GM21786 (cell line): ENCODE data around the gene CFAP119.
"Not testable (repeated sequence)": the region's sequence is repeated elsewhere in the genome, so short reads cannot be mapped to it uniquely, and the experiment has no call there.

Experiments used
- ATAC-seq: cut with Tn5 transposase; IDR thresholded peaks from one replicate; pipeline ENCODE4 v1.9.1; 2021; ENCODE audit not compliant: unreplicated experiment

The CFAP119 gene

GRCh38 chr16:30761928-30762902, at the start of gene CFAP119, which contains the start of gene RNF40:
Gene CFAP119 (minus strand): TSS chr16:30762062. CDS start chr16:30761748, 314 bp downstream.
Gene RNF40 (plus strand): TSS chr16:30762322. CDS start chr16:30762546, 224 bp downstream.
- peak; percentile 86 for ATAC-seq

GRCh38 chr16:30809675-30810074, 47.8 kb upstream of the CFAP119 start:
- ATAC-seq, result not testable (repeated sequence)

- not testable (repeated sequence) for ATAC-seq
Measured at GRCh38 chr16:30808890-30809426, 47.1 kb upstream of the CFAP119 start.

GRCh38 chr16:30808146-30808545, 46.3 kb upstream of the CFAP119 start:
- ATAC-seq, result no peak

- no peak for ATAC-seq
Measured at GRCh38 chr16:30805370-30806169, 43.7 kb upstream of the CFAP119 start.

- no peak for ATAC-seq
Measured at GRCh38 chr16:30805056-30805369, 43.2 kb upstream of the CFAP119 start.

- ATAC-seq, result no peak
Measured at GRCh38 chr16:30802936-30803335, 41.1 kb upstream of the CFAP119 start.

- no peak for ATAC-seq
Measured at GRCh38 chr16:30797670-30798309, 35.9 kb upstream of the CFAP119 start.

GRCh38 chr16:30794634-30795033, 32.8 kb upstream of the CFAP119 start:
- ATAC-seq, result no peak

GRCh38 chr16:30793508-30794069, 31.7 kb upstream of the CFAP119 start:
- no peak for ATAC-seq

- no peak for ATAC-seq
Measured at GRCh38 chr16:30787613-30788378, 25.9 kb upstream of the CFAP119 start.

- ATAC-seq, result no peak
Measured at GRCh38 chr16:30786936-30787612, 25.2 kb upstream of the CFAP119 start, which contains the start of gene ZNF629. Gene ZNF629 (minus strand): TSS chr16:30787205. CDS start chr16:30784482, 2,723 bp downstream.

GRCh38 chr16:30786115-30786935, 24.5 kb upstream of the CFAP119 start:
- ATAC-seq, result no peak

- no peak for ATAC-seq
Measured at GRCh38 chr16:30785126-30786106, 23.6 kb upstream of the CFAP119 start.

- ATAC-seq, result no peak
Measured at GRCh38 chr16:30784215-30784614, 22.4 kb upstream of the CFAP119 start.

GRCh38 chr16:30783280-30784109, 21.6 kb upstream of the CFAP119 start:
- no peak for ATAC-seq
